WTC11 (cell line): ENCODE results near the gene SKA2. TPM values are rescaled to one million over a fixed set of nuclear protein-coding genes. Genes with fewer than 3 reads are reported as not detected.

Experiments used
- ATAC-seq: fragments of 200-7000 bp; cut with Tn5 transposase; 2 replicates; pipeline ENCODE4 v1.10.0; 2021; ENCODE audit warnings: mild to moderate bottlenecking, moderate library complexity
- CTCF ChIA-PET: fragments of 300-600 bp; sonication (Branson Sonifier 250); formaldehyde crosslinking; loops from one replicate; lab custom pipeline; 2021; ENCODE audit warnings: antibody characterized with exemption; lab: Charles Lee
- POLR2A ChIA-PET: fragments of 350-600 bp; sonication (Branson Sonifier 250); formaldehyde crosslinking; loops from one replicate; lab custom pipeline; 2021; ENCODE audit warnings: antibody characterized with exemption; lab: Charles Lee
- DNase-seq: peaks from one replicate; pipeline ENCODE4 v3.0.0; 2021; ENCODE audit warnings: low spot score
- H3K27ac Mint-ChIP-seq: 2 replicates; pipeline ENCODE4 v1.8.0; 2021; ENCODE audit warnings: mixed read lengths
- H3K27me3 Mint-ChIP-seq: 2 replicates; pipeline ENCODE4 v1.8.0; 2021; ENCODE audit warnings: low read depth, mild to moderate bottlenecking, moderate library complexity, mixed read lengths
- H3K36me3 Mint-ChIP-seq: 2 replicates; pipeline ENCODE4 v1.8.0; 2021; ENCODE audit warnings: mixed read lengths
- H3K4me1 Mint-ChIP-seq: 2 replicates; pipeline ENCODE4 v1.8.0; 2022; ENCODE audit warnings: mixed read lengths
- H3K4me3 Mint-ChIP-seq: 2 replicates; pipeline ENCODE4 v1.8.0; 2021; ENCODE audit warnings: mild to moderate bottlenecking, moderate library complexity, mixed read lengths
- H3K9me3 Mint-ChIP-seq: 2 replicates; pipeline ENCODE4 v1.8.0; 2021; ENCODE audit warnings: mixed read lengths
- ARID4B ChIP-seq: sonication (generic); formaldehyde crosslinking; IDR thresholded peaks from 2 replicates; pipeline ENCODE4 v1.8.0; 2023; ENCODE audit warnings: missing genetic modification reagents, mild to moderate bottlenecking, borderline replicate concordance
- E2F1 ChIP-seq: sonication (generic); formaldehyde crosslinking; IDR thresholded peaks from 2 replicates; pipeline ENCODE4 v1.8.0; 2022; ENCODE audit warnings: mild to moderate bottlenecking, missing genetic modification reagents
- E2F4 ChIP-seq: sonication (generic); formaldehyde crosslinking; IDR thresholded peaks from 2 replicates; pipeline ENCODE4 v1.8.1; 2022; ENCODE audit warnings: low read depth, mild to moderate bottlenecking, moderate library complexity, missing genetic modification reagents, borderline replicate concordance
- ETV6 ChIP-seq: sonication (generic); formaldehyde crosslinking; IDR thresholded peaks from 2 replicates; pipeline ENCODE4 v1.8.1; 2022; ENCODE audit warnings: mild to moderate bottlenecking, missing genetic modification reagents
- FOXP4 ChIP-seq: sonication (generic); formaldehyde crosslinking; IDR thresholded peaks from 2 replicates; pipeline ENCODE4 v1.8.0; 2022; ENCODE audit warnings: mild to moderate bottlenecking, missing genetic modification reagents
- GABPB1 ChIP-seq: sonication (generic); formaldehyde crosslinking; IDR thresholded peaks from 2 replicates; pipeline ENCODE4 v1.8.1; 2023; ENCODE audit warnings: mild to moderate bottlenecking, missing genetic modification reagents
- JUN ChIP-seq: sonication (generic); formaldehyde crosslinking; IDR thresholded peaks from 2 replicates; pipeline ENCODE4 v1.8.0; 2023; ENCODE audit warnings: mild to moderate bottlenecking, missing genetic modification reagents
- MXD4 ChIP-seq: fragments of 250-450 bp; sonication (Bioruptor Pico); IDR thresholded peaks from 2 replicates; pipeline ENCODE4 v1.8.0; 2021; ENCODE audit warnings: mild to moderate bottlenecking, moderate library complexity, borderline replicate concordance
- MYBL2 ChIP-seq: sonication (generic); formaldehyde crosslinking; IDR thresholded peaks from 2 replicates; pipeline ENCODE4 v1.8.1; 2023; ENCODE audit warnings: mild to moderate bottlenecking, moderate library complexity, missing genetic modification reagents
- NR2C2 ChIP-seq: sonication (generic); formaldehyde crosslinking; IDR thresholded peaks from 2 replicates; pipeline ENCODE4 v1.8.0; 2022; ENCODE audit warnings: mild to moderate bottlenecking, missing genetic modification reagents
- NR3C1 ChIP-seq: sonication (generic); formaldehyde crosslinking; conservative IDR thresholded peaks from 2 replicates; pipeline ENCODE4 v1.8.1; 2023; ENCODE audit warnings: low read depth, mild to moderate bottlenecking, missing genetic modification reagents
- PRRX2 ChIP-seq: fragments of 250-450 bp; sonication (Bioruptor Pico); IDR thresholded peaks from 2 replicates; pipeline ENCODE4 v1.8.0; 2021; ENCODE audit warnings: mild to moderate bottlenecking
- SMAD4 ChIP-seq: sonication (generic); formaldehyde crosslinking; IDR thresholded peaks from 2 replicates; pipeline ENCODE4 v1.8.0; 2022; ENCODE audit warnings: mild to moderate bottlenecking, missing genetic modification reagents
- SP1 ChIP-seq: sonication (generic); formaldehyde crosslinking; conservative IDR thresholded peaks from 2 replicates; pipeline ENCODE4 v1.8.1; 2022; ENCODE audit warnings: missing genetic modification reagents
- TEAD4 ChIP-seq: sonication (generic); formaldehyde crosslinking; IDR thresholded peaks from 2 replicates; pipeline ENCODE4 v1.8.0; 2022; ENCODE audit warnings: mild to moderate bottlenecking, missing genetic modification reagents
- ZNF121 ChIP-seq: sonication (generic); formaldehyde crosslinking; IDR thresholded peaks from 2 replicates; pipeline ENCODE4 v1.8.0; 2023; ENCODE audit warnings: missing genetic modification reagents
- ZNF281 ChIP-seq: sonication (generic); formaldehyde crosslinking; IDR thresholded peaks from 2 replicates; pipeline ENCODE4 v1.8.0; 2023; ENCODE audit warnings: mild to moderate bottlenecking, missing genetic modification reagents
- total RNA-seq: library from RNA; stranded (reverse); gene quantifications from 3 replicates; pipeline ENCODE4 v1.2.3, GENCODE V29; 2021
- TF ChIP-seq, protein P1 (sequence below): fragments of 250-450 bp; sonication (Bioruptor Pico); IDR thresholded peaks from 2 replicates; pipeline ENCODE4 v1.9.0; 2021; ENCODE audit warnings: mild to moderate bottlenecking
- TF ChIP-seq, protein P2 (sequence below): fragments of 250-450 bp; sonication (Bioruptor Pico); IDR thresholded peaks from 2 replicates; pipeline ENCODE4 v1.9.0; 2021; ENCODE audit warnings: moderate library complexity, mild to moderate bottlenecking, inconsistent platforms, borderline replicate concordance
- TF ChIP-seq, protein P3 (sequence below): sonication (generic); formaldehyde crosslinking; conservative IDR thresholded peaks from 2 replicates; pipeline ENCODE4 v1.8.1; 2022; ENCODE audit warnings: mild to moderate bottlenecking, missing genetic modification reagents
- TF ChIP-seq, protein P4 (sequence below): fragments of 250-450 bp; sonication (Bioruptor Pico); IDR thresholded peaks from 2 replicates; pipeline ENCODE4 v1.8.0; 2021; ENCODE audit warnings: mild to moderate bottlenecking

SKA2 gene
- total RNA-seq, 1 experiment from 2014 or later, result 80.0 TPM

- TF ChIP-seq, protein P1, sequence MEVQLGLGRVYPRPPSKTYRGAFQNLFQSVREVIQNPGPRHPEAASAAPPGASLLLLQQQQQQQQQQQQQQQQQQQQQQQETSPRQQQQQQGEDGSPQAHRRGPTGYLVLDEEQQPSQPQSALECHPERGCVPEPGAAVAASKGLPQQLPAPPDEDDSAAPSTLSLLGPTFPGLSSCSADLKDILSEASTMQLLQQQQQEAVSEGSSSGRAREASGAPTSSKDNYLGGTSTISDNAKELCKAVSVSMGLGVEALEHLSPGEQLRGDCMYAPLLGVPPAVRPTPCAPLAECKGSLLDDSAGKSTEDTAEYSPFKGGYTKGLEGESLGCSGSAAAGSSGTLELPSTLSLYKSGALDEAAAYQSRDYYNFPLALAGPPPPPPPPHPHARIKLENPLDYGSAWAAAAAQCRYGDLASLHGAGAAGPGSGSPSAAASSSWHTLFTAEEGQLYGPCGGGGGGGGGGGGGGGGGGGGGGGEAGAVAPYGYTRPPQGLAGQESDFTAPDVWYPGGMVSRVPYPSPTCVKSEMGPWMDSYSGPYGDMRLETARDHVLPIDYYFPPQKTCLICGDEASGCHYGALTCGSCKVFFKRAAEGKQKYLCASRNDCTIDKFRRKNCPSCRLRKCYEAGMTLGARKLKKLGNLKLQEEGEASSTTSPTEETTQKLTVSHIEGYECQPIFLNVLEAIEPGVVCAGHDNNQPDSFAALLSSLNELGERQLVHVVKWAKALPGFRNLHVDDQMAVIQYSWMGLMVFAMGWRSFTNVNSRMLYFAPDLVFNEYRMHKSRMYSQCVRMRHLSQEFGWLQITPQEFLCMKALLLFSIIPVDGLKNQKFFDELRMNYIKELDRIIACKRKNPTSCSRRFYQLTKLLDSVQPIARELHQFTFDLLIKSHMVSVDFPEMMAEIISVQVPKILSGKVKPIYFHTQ, result no peak
- TF ChIP-seq TEAD4 (CRISPR knock-in tag) (no peak), ZNF121 (no peak), SP1 (CRISPR knock-in tag) (no peak), JUN (no peak), ARID4B (CRISPR knock-in tag) (no peak)
- TF ChIP-seq, protein P2, sequence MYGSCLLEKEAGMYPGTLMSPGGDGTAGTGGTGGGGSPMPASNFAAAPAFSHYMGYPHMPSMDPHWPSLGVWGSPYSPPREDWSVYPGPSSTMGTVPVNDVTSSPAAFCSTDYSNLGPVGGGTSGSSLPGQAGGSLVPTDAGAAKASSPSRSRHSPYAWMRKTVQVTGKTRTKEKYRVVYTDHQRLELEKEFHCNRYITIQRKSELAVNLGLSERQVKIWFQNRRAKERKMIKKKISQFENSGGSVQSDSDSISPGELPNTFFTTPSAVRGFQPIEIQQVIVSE (CRISPR knock-in tag), result no peak
- TF ChIP-seq, protein P3, sequence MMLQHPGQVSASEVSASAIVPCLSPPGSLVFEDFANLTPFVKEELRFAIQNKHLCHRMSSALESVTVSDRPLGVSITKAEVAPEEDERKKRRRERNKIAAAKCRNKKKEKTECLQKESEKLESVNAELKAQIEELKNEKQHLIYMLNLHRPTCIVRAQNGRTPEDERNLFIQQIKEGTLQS (CRISPR knock-in tag), result no peak
These were observed 87.6 kb downstream of the SKA2 start (continued) for GRCh38 chr17:59067340-59067739.

DNA sequence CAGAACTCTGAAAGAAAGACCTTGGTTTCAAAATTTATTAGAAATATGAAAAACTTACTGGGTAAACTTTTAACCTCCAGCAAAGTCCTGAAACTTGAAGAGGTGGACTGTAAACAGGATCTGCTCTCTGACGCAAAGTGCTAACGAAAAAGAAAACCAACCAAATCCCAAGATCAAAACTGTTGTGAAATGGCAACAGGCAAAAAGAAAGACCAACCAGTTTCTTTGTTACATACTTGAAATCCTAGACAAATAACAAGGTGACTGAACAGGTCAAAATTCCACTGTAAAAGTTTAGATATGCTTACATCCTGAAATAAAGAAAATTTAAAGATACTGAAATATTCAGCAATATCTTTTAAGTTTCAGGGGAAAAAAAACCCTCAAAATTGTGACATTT, 92.5 kb downstream of the SKA2 start:
- Mint-ChIP-seq H3K9me3 (no peaks in the 10 kb centered on the region), H3K27ac (no peak overlapping the region), H3K36me3 (peaks cover 32% of the 10 kb centered on the region), H3K27me3 (no peaks in the 10 kb centered on the region), H3K4me3 (no peak overlapping the region), H3K4me1 (no peaks in the 10 kb centered on the region)
- DNase-seq, result no peak
- ChIA-PET CTCF (no interaction called here), POLR2A (no interaction called here)
- ATAC-seq, result no peak
- no peak for TF ChIP-seq MXD4 (CRISPR knock-in tag)
- TF ChIP-seq MYBL2 (CRISPR knock-in tag), result no peak
- TF ChIP-seq PRRX2 (CRISPR knock-in tag), result no peak
- TF ChIP-seq ZNF281 (CRISPR knock-in tag), result no peak
- TF ChIP-seq FOXP4 (CRISPR knock-in tag), result no peak
- TF ChIP-seq, protein P4, sequence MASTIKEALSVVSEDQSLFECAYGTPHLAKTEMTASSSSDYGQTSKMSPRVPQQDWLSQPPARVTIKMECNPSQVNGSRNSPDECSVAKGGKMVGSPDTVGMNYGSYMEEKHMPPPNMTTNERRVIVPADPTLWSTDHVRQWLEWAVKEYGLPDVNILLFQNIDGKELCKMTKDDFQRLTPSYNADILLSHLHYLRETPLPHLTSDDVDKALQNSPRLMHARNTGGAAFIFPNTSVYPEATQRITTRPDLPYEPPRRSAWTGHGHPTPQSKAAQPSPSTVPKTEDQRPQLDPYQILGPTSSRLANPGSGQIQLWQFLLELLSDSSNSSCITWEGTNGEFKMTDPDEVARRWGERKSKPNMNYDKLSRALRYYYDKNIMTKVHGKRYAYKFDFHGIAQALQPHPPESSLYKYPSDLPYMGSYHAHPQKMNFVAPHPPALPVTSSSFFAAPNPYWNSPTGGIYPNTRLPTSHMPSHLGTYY (CRISPR knock-in tag), result no peak
- no peak for TF ChIP-seq NR3C1 (CRISPR knock-in tag)
- no peak for TF ChIP-seq E2F4 (CRISPR knock-in tag)
- TF ChIP-seq GABPB1 (CRISPR knock-in tag), result no peak
- TF ChIP-seq SMAD4 (CRISPR knock-in tag), result no peak
- TF ChIP-seq NR2C2 (CRISPR knock-in tag), result no peak
- no peak for TF ChIP-seq ETV6
- TF ChIP-seq E2F1 (CRISPR knock-in tag), result no peak
